NB4 (cell line): ENCODE results near the gene KCNJ5.

Source experiments
- DNase-seq: peaks from one replicate; pipeline ENCODE4 v3.0.0; 2010; ENCODE audit warnings: low read depth
- H3K4me3 ChIP-seq: one replicate; pipeline ENCODE4 v1.5.1; 2011; ENCODE audit warnings: mild to moderate bottlenecking, low read depth, low read length, moderate library complexity
- MYC ChIP-seq: IDR thresholded peaks from 2 replicates; pipeline ENCODE4 v1.6.1; 2011; ENCODE audit warnings: low read depth, low read length
- POLR2A ChIP-seq: IDR thresholded peaks from 2 replicates; pipeline ENCODE4 v1.6.1; 2011; ENCODE audit warnings: mild to moderate bottlenecking; ENCODE audit not compliant: insufficient read length; ENCODE audit errors: extremely low read depth
- TF ChIP-seq, protein P1 (sequence below): IDR thresholded peaks from 2 replicates; pipeline ENCODE4 v1.6.1; 2011; ENCODE audit warnings: low read depth, low read length
- TF ChIP-seq, protein P2 (sequence below): IDR thresholded peaks from one replicate; pipeline ENCODE4 v1.5.1; 2012; ENCODE audit warnings: low read depth, low read length

KCNJ5 gene

DNA sequence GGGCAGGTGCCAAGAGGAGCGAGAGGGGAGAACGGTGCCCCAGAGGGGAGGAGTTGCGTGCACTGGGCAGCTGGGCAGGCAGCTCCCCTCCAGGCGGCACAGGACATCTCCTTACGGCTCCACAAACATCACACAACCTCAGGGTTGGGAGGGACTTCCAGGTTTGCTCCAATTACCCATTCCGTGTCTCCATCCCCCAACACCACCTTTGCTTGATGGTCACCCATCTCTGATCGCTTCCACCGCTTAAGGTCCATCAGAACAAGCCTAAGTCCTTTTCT, 66.0 kb downstream of the KCNJ5 start:
- no peak for DNase-seq

DNA sequence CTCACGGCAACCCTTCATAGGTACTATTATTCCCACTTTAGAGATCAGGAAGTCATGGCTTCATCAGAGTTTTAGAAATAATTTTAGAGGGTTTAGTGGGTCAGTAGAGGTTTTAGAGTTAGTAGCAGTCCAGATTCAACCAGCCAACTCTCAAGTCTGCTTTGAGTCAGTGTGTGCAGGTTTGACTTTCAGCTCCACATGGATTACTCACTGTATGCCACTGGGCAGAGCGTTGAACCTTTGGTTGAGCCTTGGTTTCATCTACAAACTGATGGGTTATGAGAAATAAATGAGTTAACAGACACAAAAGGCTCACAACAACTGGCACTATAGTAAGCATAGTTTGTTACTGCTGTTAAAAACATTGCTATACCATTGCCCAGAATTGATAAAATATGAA, 70.5 kb downstream of the KCNJ5 start:
- TF ChIP-seq, protein P1, sequence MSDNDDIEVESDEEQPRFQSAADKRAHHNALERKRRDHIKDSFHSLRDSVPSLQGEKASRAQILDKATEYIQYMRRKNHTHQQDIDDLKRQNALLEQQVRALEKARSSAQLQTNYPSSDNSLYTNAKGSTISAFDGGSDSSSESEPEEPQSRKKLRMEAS, result no peak
- TF ChIP-seq MYC (no peak), POLR2A (no peak)
- TF ChIP-seq, protein P2, sequence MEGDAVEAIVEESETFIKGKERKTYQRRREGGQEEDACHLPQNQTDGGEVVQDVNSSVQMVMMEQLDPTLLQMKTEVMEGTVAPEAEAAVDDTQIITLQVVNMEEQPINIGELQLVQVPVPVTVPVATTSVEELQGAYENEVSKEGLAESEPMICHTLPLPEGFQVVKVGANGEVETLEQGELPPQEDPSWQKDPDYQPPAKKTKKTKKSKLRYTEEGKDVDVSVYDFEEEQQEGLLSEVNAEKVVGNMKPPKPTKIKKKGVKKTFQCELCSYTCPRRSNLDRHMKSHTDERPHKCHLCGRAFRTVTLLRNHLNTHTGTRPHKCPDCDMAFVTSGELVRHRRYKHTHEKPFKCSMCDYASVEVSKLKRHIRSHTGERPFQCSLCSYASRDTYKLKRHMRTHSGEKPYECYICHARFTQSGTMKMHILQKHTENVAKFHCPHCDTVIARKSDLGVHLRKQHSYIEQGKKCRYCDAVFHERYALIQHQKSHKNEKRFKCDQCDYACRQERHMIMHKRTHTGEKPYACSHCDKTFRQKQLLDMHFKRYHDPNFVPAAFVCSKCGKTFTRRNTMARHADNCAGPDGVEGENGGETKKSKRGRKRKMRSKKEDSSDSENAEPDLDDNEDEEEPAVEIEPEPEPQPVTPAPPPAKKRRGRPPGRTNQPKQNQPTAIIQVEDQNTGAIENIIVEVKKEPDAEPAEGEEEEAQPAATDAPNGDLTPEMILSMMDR, result no peak
- no peak overlapping the region for H3K4me3 ChIP-seq
- DNase-seq, result no peak

More for the DNA sequence above, 66.0 kb downstream of the KCNJ5 start:
- no peak for TF ChIP-seq MYC
- TF ChIP-seq, protein P1, result no peak
- TF ChIP-seq, protein P2, result no peak
- no peak for TF ChIP-seq POLR2A
- no peak overlapping the region for H3K4me3 ChIP-seq

DNA sequence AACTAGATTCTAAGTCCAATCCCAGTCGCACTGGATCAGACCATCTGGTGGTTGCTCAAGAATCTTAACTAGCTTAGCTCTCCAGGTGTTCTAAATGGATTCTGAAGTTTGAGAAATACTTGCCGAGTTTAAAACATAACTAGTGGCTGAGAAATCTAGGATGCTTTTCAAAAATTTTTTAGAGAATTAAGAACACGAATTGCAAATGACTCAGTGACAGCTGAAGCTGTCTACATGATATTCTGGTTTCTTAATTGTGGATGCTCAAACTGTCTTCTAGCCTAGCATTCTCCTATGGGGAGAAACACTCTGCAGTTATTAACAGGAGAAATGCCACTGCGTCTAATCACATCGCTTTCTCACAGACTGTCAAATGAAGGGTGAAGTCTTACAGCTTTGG, 71.7 kb downstream of the KCNJ5 start:
- TF ChIP-seq POLR2A (no peak), MYC (no peak)
- TF ChIP-seq, protein P1, result no peak
- TF ChIP-seq, protein P2, result no peak
- no peak for DNase-seq
- H3K4me3 ChIP-seq, result no peak overlapping the region

DNA sequence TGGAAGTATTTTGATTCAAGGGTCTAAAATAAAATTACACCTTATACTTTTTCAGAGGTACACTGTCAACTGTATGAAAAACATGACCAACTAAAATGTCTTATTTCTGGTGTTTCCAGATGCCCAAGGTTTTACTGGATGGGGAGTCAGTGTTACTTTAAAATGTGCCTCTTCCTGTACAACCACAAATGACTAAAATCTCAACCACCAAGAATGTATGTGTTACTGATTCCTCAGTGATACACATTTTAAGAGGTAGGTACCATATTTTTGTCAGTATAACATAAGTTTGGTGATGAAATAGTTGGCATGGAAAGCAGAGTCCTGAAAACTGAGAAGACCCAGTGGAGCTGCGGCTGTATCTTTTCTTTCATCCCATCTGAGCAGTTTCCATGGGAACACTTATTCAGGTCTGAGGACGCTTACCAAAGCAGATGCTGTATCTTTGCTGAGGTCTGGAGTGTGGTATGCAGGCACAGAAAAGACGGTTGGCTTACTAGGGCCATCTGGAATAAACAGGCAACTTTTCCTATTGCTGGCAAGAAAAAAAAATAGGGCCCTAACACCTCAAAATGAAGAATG, 72.7 kb downstream of the KCNJ5 start:
- TF ChIP-seq, protein P1, result no peak
- TF ChIP-seq POLR2A (no peak), MYC (no peak)
- TF ChIP-seq, protein P2, result no peak
- H3K4me3 ChIP-seq, result no peak overlapping the region
- DNase-seq, result no peak

DNA sequence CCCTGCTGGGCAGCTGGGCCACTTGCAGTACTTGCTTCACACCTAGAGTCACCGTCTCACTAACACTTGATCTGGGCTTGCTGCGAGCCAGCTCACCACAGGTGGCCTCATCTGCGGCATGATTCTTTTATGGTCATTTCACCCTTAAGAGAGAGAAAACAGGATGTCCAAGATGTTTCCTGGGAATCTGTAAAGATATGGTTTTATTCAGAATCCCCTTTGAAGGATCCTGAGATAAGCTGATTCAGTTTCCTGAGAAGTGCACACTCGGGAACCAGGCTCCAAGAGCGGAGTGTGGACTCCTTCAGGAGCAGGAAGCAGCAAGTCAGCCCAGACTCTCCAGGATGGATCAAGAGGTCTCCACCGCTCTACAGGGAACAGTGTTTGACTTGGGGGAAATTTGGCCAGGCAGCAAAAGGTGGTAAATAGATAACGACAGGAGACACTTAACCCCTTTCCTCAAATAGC, 73.3 kb downstream of the KCNJ5 start:
- no peak for DNase-seq
- no peak overlapping the region for H3K4me3 ChIP-seq
- TF ChIP-seq, protein P1, result no peak
- TF ChIP-seq, protein P2, result no peak
- TF ChIP-seq POLR2A (no peak), MYC (no peak)

DNA sequence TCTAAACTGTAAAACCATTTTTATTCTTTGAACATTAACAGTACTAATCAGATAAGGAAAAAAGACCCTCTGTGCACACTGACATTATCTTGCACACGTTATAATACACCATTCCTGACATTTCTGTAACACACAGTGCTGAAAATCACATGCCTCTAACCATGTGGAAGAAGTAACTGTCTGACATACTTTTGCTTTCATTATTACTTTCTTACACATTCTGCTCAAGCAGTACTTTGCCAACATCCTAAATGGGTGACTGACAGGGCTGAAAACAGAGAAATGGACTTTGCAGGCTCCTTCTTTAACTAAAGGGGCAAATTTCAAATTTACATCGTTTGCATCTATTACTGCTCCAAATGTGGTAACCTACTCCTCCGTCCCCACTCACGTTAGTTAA, 74.3 kb downstream of the KCNJ5 start:
- DNase-seq, result no peak
- TF ChIP-seq POLR2A (no peak), MYC (no peak)
- TF ChIP-seq, protein P1, result no peak
- TF ChIP-seq, protein P2, result no peak
- H3K4me3 ChIP-seq, result no peak overlapping the region
